ENCODE data around the gene TSNAX.
"Not testable (repeated sequence)": the region's sequence is repeated elsewhere in the genome, so short reads cannot be mapped to it uniquely, and the experiment has no call there.

Gene TSNAX

DNA sequence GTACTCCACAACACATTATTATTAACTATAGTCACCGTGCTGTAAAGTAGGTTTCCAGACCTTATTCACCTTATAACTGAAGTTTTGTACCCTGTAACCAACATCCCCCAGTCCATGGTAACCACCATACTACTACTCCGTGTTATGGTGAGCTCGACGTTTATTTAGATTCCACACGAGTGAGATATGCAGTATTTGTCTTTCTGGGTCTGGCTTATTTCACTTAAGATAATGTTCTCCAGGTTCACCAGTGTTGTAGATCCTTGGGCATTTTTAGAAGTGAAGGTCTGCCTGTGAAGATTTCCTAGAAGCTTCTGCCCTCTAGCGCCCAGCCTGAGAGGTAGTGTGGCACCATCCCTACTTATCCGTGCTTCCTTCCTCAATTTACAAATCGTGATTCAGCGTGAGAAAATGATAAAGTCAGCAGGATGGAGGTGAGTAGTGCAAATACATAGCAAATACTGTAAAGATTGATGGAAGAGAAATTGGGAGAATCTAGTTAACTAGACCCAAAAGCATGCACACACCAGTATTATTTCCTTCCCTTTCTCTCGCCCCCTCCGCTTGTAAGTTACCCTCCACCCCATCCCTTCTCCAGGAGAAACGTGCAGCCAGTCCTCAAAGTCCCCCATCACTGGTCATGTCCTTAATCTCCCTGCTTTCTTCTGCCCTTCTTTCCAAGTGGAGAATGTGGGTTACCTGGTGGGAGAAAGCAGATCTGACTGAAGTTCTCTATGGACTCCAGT is 62.2 kb downstream of the TSNAX start:
- H3K4me3 ChIP-seq (ENCODE audit: low read depth, low read length) = no peak overlapping the region
- POLR2A ChIA-PET = interaction anchor here (0.6 to 0.8 kb wide), 2 partner anchors 232 to 253 kb away, joined by 3 read pairs; partner anchors contain the start of genes EXOC8 and SPRTN
- DNase-seq (ENCODE audit: low read depth, low spot score) = peak; percentile 26
- TF ChIP-seq, protein P1, sequence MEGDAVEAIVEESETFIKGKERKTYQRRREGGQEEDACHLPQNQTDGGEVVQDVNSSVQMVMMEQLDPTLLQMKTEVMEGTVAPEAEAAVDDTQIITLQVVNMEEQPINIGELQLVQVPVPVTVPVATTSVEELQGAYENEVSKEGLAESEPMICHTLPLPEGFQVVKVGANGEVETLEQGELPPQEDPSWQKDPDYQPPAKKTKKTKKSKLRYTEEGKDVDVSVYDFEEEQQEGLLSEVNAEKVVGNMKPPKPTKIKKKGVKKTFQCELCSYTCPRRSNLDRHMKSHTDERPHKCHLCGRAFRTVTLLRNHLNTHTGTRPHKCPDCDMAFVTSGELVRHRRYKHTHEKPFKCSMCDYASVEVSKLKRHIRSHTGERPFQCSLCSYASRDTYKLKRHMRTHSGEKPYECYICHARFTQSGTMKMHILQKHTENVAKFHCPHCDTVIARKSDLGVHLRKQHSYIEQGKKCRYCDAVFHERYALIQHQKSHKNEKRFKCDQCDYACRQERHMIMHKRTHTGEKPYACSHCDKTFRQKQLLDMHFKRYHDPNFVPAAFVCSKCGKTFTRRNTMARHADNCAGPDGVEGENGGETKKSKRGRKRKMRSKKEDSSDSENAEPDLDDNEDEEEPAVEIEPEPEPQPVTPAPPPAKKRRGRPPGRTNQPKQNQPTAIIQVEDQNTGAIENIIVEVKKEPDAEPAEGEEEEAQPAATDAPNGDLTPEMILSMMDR (IDR thresholded peaks at IDR 0.05; ENCODE audit: insufficient read depth, low read length, missing control alignments) = peak; percentile 76
- CTCF ChIA-PET = interaction anchor here (0.6 to 7.5 kb wide), 34 partner anchors 8 to 310 kb away, joined by 3 to 149 read pairs (median 4); no protein-coding TSS in a partner anchor

DNA sequence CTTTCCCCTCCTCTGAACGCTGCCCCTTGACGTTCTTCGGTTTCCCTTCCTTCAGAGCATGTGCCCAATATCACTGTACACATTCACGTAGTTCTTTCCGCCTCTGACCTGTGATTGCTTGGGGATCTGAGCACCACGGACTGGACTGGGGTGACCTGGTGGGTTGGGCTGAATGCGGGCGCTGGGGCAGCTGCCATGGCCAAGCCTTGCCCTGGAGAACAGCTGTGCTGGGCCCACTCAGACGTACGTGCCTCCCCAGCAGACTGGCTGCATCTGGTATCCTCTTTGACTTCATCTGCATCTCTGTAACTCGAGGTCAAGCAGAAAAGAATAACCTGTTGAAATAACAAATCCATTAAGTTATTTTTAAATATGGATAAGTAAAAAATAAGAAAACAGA is 63.0 kb downstream of the TSNAX start:
- TF ChIP-seq, protein P1 (IDR thresholded peaks at IDR 0.05; ENCODE audit: insufficient read depth, low read length, missing control alignments) = no peak
- H3K4me3 ChIP-seq (ENCODE audit: low read depth, low read length) = no peak overlapping the region
- ChIA-PET POLR2A (no interaction called here), CTCF (interaction anchor here (0.6 to 7.5 kb wide), 17 partner anchors 9 to 1366 kb away, joined by 3 to 149 read pairs (median 3); no protein-coding TSS in a partner anchor)
- DNase-seq (ENCODE audit: low read depth, low spot score) = no peak

DNA sequence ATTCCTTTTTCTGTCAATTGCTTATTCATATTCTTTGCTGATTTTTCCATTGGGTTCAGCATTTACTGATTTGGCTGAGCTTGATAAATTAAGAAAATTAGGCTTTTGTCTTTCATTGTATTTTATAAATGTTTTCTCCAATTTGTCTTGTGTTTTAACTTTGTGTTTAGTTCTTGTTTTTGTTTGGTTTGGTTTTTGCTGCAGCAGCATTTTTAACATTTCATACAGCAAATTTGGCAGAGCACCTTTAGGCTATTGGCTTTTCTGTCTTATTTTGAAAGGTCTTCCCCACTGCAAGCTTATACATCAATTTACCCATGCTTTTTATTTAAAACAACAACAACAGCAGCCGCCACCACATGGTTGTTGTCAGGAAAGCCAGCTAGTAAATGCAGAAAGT is 64.3 kb downstream of the TSNAX start:
- ChIA-PET POLR2A (no interaction called here), CTCF (interaction anchor here (1.0 to 7.5 kb wide), 4 partner anchors 8 to 274 kb away, joined by 3 to 149 read pairs (median 28); no protein-coding TSS in a partner anchor)
- H3K4me3 ChIP-seq (ENCODE audit: low read depth, low read length) = no peak overlapping the region
- TF ChIP-seq, protein P1 (IDR thresholded peaks at IDR 0.05; ENCODE audit: insufficient read depth, low read length, missing control alignments) = no peak
- DNase-seq (ENCODE audit: low read depth, low spot score) = no peak

DNA sequence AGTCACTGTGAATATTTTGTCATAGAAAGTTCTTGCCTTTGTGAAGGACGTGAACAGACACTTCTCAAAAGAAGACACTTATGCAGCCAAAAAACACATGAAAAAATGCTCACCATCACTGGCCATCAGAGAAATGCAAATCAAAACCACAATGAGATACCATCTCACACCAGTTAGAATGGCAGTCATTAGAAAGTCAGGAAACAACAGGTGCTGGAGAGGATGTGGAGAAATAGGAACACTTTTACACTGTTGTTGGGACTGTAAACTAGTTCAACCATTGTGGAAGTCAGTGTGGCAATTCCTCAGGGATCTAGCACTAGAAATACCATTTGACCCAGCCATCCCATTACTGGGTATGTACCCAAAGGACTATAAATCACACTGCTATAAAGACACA is 64.8 kb downstream of the TSNAX start:
- DNase-seq (ENCODE audit: low read depth, low spot score); POLR2A ChIA-PET; H3K4me3 ChIP-seq (ENCODE audit: low read depth, low read length): not testable (repeated sequence)
- CTCF ChIA-PET = interaction anchor here (1.0 to 7.5 kb wide), 3 partner anchors 7 to 275 kb away, joined by 3 to 149 read pairs (median 53); no protein-coding TSS in a partner anchor

DNA sequence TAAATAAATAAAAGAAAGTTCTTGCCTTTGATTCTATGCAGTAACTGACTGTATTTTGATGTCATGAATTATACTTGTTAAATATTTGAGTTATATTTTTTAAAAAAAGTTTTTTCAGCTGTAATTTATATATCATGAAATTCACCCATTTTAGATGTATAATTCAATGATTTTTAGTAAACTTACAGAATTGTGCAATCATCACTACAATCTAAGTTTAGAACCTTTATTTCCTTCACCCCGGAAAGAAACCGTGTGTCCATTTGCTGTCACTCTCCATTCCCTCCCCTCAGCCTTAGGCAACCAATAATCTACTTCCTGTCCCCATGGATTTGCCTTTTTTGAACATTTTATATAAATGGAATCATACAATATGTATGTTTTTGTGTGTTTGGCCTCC is 65.7 kb downstream of the TSNAX start:
- DNase-seq (ENCODE audit: low read depth, low spot score) = no peak
- TF ChIP-seq, protein P1 (IDR thresholded peaks at IDR 0.05; ENCODE audit: insufficient read depth, low read length, missing control alignments) = no peak
- POLR2A ChIA-PET = no interaction called here
- H3K4me3 ChIP-seq (ENCODE audit: low read depth, low read length) = no peak overlapping the region
- CTCF ChIA-PET = no interaction called here

DNA sequence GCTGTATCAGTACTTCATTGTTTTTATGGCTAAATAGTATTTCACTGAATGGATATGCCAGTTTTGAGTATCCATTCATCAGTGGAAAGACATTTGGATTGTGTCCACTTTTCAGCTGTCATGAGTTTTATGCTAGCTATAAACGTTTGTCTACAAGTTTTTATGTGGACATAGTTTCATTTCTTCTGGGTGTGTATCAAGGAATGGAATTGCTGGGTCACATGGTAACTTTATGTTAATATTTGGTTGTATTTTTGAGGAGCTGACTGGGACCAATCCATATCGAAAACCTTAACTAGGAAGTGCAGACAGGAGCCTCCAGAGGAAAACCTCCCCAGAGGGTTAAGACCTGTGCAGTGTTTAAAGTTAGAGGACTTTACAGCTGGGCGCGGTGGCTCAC is 66.3 kb downstream of the TSNAX start:
- H3K4me3 ChIP-seq (ENCODE audit: low read depth, low read length) = no peak overlapping the region
- TF ChIP-seq, protein P1 (IDR thresholded peaks at IDR 0.05; ENCODE audit: insufficient read depth, low read length, missing control alignments) = no peak
- ChIA-PET POLR2A (no interaction called here), CTCF (interaction anchor here (1.0 to 2.3 kb wide), 2 partner anchors 36 to 238 kb away, joined by 3 to 10 read pairs; no protein-coding TSS in a partner anchor)
- DNase-seq (ENCODE audit: low read depth, low spot score) = no peak
